Measurements from ENCODE around the gene RBBP8.
"Not testable (repeated sequence)": the region's sequence is repeated elsewhere in the genome, so short reads cannot be mapped to it uniquely, and the experiment has no call there.

Gene RBBP8

GRCh38 chr18:22933206-22933965 is at the start of gene RBBP8:
Gene RBBP8, plus strand, starts transcription at chr18:22933328. Its CDS starts 3,524 bp downstream, at chr18:22936852.
- Histone ChIP-seq H3K36me3 (no peaks in the 10 kb centered on the region), H3K4me3 (ENCODE audit: low read depth in 1 of 2, low read length in 1 of 2) (peak within 1 kb of the TSS; percentile 84 to 96), H3K4me1 (ENCODE audit: control insufficient read depth in 1 of 2, insufficient read depth in 1 of 2, low read depth in 1 of 2, low read length in 1 of 2) (peaks cover 15 to 17% of the 10 kb centered on the region in 2 experiments), H3K27me3 (no peaks in the 10 kb centered on the region), H3K9me3 (no peaks in the 10 kb centered on the region), H3K27ac (peak within 1 kb of the TSS; percentile 91)
- TF ChIP-seq CTCF (IDR thresholded peaks at IDR 0.05) = no peak

GRCh38 chr18:22883827-22884226 is 49.3 kb upstream of the RBBP8 start:
- no peaks in the 10 kb centered on the region for H3K36me3 ChIP-seq
- no peak overlapping the region for H3K4me3 ChIP-seq (ENCODE audit: low read depth in 1 of 2, low read length in 1 of 2)
- no peak overlapping the region for H3K27ac ChIP-seq
- no peak for TF ChIP-seq CTCF (IDR thresholded peaks at IDR 0.05)
- no peaks in the 10 kb centered on the region for H3K9me3 ChIP-seq
- H3K27me3 ChIP-seq = peaks cover 2% of the 10 kb centered on the region
- H3K4me1 ChIP-seq (ENCODE audit: control insufficient read depth in 1 of 2, insufficient read depth in 1 of 2, low read depth in 1 of 2, low read length in 1 of 2) = no peaks in the 10 kb centered on the region

- H3K27ac ChIP-seq; H3K4me1 ChIP-seq (ENCODE audit: control insufficient read depth in 1 of 2, insufficient read depth in 1 of 2, low read depth in 1 of 2, low read length in 1 of 2); H3K27me3 ChIP-seq; H3K9me3 ChIP-seq; H3K36me3 ChIP-seq; H3K4me3 ChIP-seq (ENCODE audit: low read depth in 1 of 2, low read length in 1 of 2): not testable (repeated sequence)
Observed at GRCh38 chr18:22885694-22886093, 47.4 kb upstream of the RBBP8 start.

- no peak overlapping the region for H3K27ac ChIP-seq
- H3K36me3 ChIP-seq = no peaks in the 10 kb centered on the region
- TF ChIP-seq CTCF (IDR thresholded peaks at IDR 0.05) = no peak
- no peaks in the 10 kb centered on the region for H3K9me3 ChIP-seq
- H3K4me1 ChIP-seq (ENCODE audit: control insufficient read depth in 1 of 2, insufficient read depth in 1 of 2, low read depth in 1 of 2, low read length in 1 of 2) = no peaks in the 10 kb centered on the region
- H3K4me3 ChIP-seq (ENCODE audit: low read depth in 1 of 2, low read length in 1 of 2) = no peak overlapping the region
- no peaks in the 10 kb centered on the region for H3K27me3 ChIP-seq
Observed at GRCh38 chr18:22899421-22899820, 33.7 kb upstream of the RBBP8 start.

DNA sequence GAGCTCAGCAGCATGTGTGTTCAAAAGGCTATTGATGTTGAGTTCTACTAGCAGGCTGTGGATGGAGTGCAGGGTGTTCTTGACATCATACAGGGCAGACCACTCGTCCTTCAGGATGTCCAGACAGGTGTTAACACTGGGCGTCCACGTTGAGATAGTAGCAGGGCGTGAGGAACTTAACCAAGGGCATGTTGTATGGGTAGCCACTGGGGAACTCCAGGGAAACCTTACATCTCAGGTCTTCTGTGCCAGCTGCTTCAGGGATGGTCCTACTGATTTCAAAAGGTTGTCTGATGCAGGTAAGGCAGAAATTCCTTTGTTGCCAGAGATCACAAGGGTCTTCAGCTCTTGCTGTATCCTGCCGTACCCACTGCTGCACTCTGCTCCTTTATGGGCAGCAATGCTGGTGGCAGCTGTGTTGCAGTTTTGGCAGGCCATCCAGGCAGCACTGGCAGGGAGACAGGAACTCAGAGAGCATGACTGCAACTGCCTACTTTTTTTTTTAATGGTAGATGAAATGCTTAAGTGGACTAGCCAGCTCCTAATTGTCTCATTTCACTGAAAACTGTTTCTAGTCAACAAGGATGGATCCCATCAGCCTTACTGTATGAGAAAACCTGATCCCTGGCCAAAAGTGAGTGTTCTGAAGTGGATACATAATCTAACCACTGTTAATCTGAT is 32.4 kb upstream of the RBBP8 start:
- Histone ChIP-seq H3K36me3 (no peaks in the 10 kb centered on the region), H3K9me3 (no peaks in the 10 kb centered on the region), H3K27me3 (no peaks in the 10 kb centered on the region), H3K27ac (no peak overlapping the region), H3K4me3 (ENCODE audit: low read depth in 1 of 2, low read length in 1 of 2) (no peak overlapping the region), H3K4me1 (ENCODE audit: control insufficient read depth in 1 of 2, insufficient read depth in 1 of 2, low read depth in 1 of 2, low read length in 1 of 2) (no peaks in the 10 kb centered on the region)
- TF ChIP-seq CTCF (IDR thresholded peaks at IDR 0.05) = no peak

- H3K27me3 ChIP-seq = no peaks in the 10 kb centered on the region
- no peaks in the 10 kb centered on the region for H3K9me3 ChIP-seq
- no peaks in the 10 kb centered on the region for H3K36me3 ChIP-seq
- H3K4me3 ChIP-seq (ENCODE audit: low read depth in 1 of 2, low read length in 1 of 2) = no peak overlapping the region
- no peaks in the 10 kb centered on the region for H3K4me1 ChIP-seq (ENCODE audit: control insufficient read depth in 1 of 2, insufficient read depth in 1 of 2, low read depth in 1 of 2, low read length in 1 of 2)
- no peak for TF ChIP-seq CTCF (IDR thresholded peaks at IDR 0.05)
- H3K27ac ChIP-seq = no peak overlapping the region
Observed at GRCh38 chr18:22902093-22902492, 31.0 kb upstream of the RBBP8 start.

DNA sequence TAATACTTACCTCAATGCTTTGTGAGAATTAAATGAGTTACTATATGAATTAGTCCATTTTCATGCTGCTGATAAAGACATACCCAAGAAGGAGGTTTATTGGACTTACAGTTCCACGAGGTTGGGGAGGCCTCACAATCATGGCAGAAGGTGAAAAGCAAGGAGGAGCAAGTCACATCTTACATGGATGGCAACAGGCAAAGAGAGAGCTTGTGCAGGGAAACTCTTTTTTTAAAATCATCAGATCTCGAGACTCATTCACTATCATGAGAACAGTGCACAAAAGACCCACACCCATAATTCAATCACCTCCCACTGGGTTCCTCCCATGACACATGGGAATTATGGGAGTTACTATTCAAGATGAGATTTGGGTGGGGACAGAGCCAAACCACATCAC is 29.9 kb upstream of the RBBP8 start:
- H3K4me1 ChIP-seq (ENCODE audit: control insufficient read depth in 1 of 2, insufficient read depth in 1 of 2, low read depth in 1 of 2, low read length in 1 of 2); H3K4me3 ChIP-seq (ENCODE audit: low read depth in 1 of 2, low read length in 1 of 2); H3K27ac ChIP-seq; H3K27me3 ChIP-seq; H3K36me3 ChIP-seq; H3K9me3 ChIP-seq: not testable (repeated sequence)

Data from neutrophil (primary cell).